ENCODE results near the gene KCTD1.
A peak's percentile ranks its signal among the peaks of the same experiment; 100 is the strongest.

KCTD1 gene

DNA sequence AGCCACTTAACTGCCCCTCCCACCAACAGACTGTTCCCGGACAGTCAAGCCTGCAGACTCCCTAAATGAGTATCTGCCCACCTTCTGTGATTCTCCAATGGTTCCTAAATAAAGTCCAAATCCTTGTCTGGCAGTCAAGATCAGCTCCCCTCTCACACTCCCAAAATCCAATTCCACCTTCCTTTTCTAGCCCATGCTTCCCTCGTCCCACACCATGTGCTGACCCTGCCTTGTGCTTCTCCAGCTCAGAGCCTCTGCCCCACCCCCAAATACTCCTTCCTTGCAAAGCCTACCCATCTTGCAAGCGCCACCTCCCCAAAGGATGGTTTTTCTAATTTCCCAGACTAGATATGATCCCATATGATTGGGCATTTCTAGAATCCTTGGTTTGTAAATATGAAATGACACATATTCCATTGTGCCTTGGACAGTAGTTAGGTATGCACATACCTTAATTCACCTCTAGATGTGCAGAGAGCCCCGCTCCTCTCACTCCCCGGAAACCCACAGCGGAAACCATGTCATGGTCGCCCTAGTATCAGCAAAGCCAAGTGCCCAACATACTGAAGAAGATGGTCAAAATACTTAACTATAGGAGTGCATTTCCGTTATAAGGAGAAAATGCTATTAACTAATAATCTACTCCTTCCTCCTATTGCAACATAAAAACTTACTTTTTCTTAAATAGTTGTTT lies 97.2 kb downstream of the KCTD1 start:
- no peak overlapping the region for H3K4me3 ChIP-seq (ENCODE audit: low read length)

DNA sequence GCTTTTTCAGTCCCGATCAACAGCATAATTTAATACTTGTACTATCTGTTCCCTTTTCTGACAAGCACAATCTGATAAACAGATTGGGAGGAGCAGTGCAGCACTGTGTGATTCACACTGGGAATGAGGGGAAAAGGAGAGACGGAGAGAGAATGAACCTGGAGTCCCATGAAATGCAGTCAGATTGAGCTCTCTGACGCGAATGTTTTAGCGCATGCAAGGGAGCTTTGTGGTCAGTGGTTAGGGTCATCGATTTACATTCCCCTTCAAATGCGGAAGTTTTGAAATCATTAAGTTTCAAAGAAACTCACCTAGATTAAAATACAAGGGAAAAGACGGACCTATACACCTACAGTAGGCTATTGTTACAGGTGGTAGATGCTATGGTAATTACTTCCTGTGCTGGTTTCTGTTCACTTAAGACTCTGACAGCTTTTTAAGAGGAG lies 99.6 kb downstream of the KCTD1 start:
- H3K4me2 ChIP-seq (ENCODE audit: low read depth, low read length), result peak overlapping the region; percentile 80
- H3K27me3 ChIP-seq (replicated peaks; ENCODE audit: insufficient read depth, low read length), result no peaks in the 10 kb centered on the region; the same call in 1 of the 2 replicates
- H3K9me2 ChIP-seq (replicated peaks; ENCODE audit: insufficient read depth, low read length), result no peaks in the 10 kb centered on the region
- H3K36me3 ChIP-seq (replicated peaks; ENCODE audit: insufficient read depth, low read length), result no peaks in the 10 kb centered on the region
- peak overlapping the region; percentile 38; the same call in 1 of the 2 replicates for H3K27ac ChIP-seq (ENCODE audit: low read length)
- H4K20me1 ChIP-seq (ENCODE audit: insufficient read depth, low read length), result no peaks in the 10 kb centered on the region
- no peak for TF ChIP-seq EZH2 (optimal IDR thresholded peaks at IDR 0.05; ENCODE audit: low read depth, low read length)
- TF ChIP-seq, protein P1, sequence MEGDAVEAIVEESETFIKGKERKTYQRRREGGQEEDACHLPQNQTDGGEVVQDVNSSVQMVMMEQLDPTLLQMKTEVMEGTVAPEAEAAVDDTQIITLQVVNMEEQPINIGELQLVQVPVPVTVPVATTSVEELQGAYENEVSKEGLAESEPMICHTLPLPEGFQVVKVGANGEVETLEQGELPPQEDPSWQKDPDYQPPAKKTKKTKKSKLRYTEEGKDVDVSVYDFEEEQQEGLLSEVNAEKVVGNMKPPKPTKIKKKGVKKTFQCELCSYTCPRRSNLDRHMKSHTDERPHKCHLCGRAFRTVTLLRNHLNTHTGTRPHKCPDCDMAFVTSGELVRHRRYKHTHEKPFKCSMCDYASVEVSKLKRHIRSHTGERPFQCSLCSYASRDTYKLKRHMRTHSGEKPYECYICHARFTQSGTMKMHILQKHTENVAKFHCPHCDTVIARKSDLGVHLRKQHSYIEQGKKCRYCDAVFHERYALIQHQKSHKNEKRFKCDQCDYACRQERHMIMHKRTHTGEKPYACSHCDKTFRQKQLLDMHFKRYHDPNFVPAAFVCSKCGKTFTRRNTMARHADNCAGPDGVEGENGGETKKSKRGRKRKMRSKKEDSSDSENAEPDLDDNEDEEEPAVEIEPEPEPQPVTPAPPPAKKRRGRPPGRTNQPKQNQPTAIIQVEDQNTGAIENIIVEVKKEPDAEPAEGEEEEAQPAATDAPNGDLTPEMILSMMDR (IDR thresholded peaks at IDR 0.05; ENCODE audit: low read length), result no peak
- no peak for TF ChIP-seq EZH2phosphoT487 (IDR thresholded peaks at IDR 0.05; ENCODE audit: low read length)
- no peaks in the 10 kb centered on the region for H3K79me2 ChIP-seq (ENCODE audit: low read length)
- peaks cover 18% of the 10 kb centered on the region for H3F3A ChIP-seq (ENCODE audit: insufficient read depth, low read length)
- peaks cover 21% of the 10 kb centered on the region for H3K4me1 ChIP-seq (ENCODE audit: low read length)
- H3K9me3 ChIP-seq (replicated peaks; ENCODE audit: insufficient read depth, low read length), result no peaks in the 10 kb centered on the region
- peak overlapping the region; percentile 49 for H3K4me3 ChIP-seq (ENCODE audit: low read length)
- no peak overlapping the region for H3K9ac ChIP-seq (ENCODE audit: low read length)
- H2AFZ ChIP-seq (ENCODE audit: low read length), result no peak overlapping the region
- peak; percentile 75 for DNase-seq

More for the DNA sequence above, 97.2 kb downstream of the KCTD1 start:
- H4K20me1 ChIP-seq (ENCODE audit: insufficient read depth, low read length), result no peaks in the 10 kb centered on the region
- H3K79me2 ChIP-seq (ENCODE audit: low read length), result no peaks in the 10 kb centered on the region
- TF ChIP-seq EZH2 (optimal IDR thresholded peaks at IDR 0.05; ENCODE audit: low read depth, low read length) (no peak), EZH2phosphoT487 (IDR thresholded peaks at IDR 0.05; ENCODE audit: low read length) (no peak)
- TF ChIP-seq, protein P1 (IDR thresholded peaks at IDR 0.05; ENCODE audit: low read length), result no peak
- H3K4me2 ChIP-seq (ENCODE audit: low read depth, low read length), result no peak overlapping the region
- H3K27me3 ChIP-seq (replicated peaks; ENCODE audit: insufficient read depth, low read length), result no peaks in the 10 kb centered on the region; the same call in 1 of the 2 replicates
- H3F3A ChIP-seq (ENCODE audit: insufficient read depth, low read length), result peaks cover 33% of the 10 kb centered on the region
- H3K27ac ChIP-seq (ENCODE audit: low read length), result no peak overlapping the region
- H2AFZ ChIP-seq (ENCODE audit: low read length), result no peak overlapping the region
- H3K36me3 ChIP-seq (replicated peaks; ENCODE audit: insufficient read depth, low read length), result no peaks in the 10 kb centered on the region
- H3K9me3 ChIP-seq (replicated peaks; ENCODE audit: insufficient read depth, low read length), result no peaks in the 10 kb centered on the region
- H3K4me1 ChIP-seq (ENCODE audit: low read length), result peaks cover 43% of the 10 kb centered on the region
- no peak overlapping the region for H3K9ac ChIP-seq (ENCODE audit: low read length)
- no peak for DNase-seq
- H3K9me2 ChIP-seq (replicated peaks; ENCODE audit: insufficient read depth, low read length), result no peaks in the 10 kb centered on the region

DNA sequence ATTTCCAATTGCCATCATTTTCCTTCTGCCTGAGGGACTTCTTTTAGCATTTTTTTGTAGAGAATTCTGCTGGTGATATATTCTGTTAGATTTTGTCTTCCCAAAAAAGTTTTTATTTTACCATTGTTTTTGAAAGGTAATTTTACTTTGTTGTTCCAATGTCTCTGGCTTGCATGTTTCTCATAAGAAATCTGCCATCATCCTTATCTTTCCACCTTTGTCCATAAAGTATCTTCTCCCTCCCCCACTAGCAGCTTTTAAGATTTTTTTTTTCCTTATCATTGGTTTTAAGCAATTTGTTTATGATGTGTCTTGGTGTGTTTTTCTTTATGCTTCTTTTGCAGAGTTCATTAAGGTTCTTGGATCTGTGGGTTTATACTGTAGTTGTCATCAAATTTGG lies 104.5 kb downstream of the KCTD1 start:
- Histone ChIP-seq H3K9me2 (replicated peaks; ENCODE audit: insufficient read depth, low read length) (no peaks in the 10 kb centered on the region), H3K4me2 (ENCODE audit: low read depth, low read length) (no peak overlapping the region), H3K27me3 (replicated peaks; ENCODE audit: insufficient read depth, low read length) (no peaks in the 10 kb centered on the region), H3K27ac (ENCODE audit: low read length) (no peak overlapping the region), H3K79me2 (ENCODE audit: low read length) (no peaks in the 10 kb centered on the region), H4K20me1 (ENCODE audit: insufficient read depth, low read length) (no peaks in the 10 kb centered on the region), H2AFZ (ENCODE audit: low read length) (no peak overlapping the region), H3K9me3 (replicated peaks; ENCODE audit: insufficient read depth, low read length) (no peaks in the 10 kb centered on the region), H3K9ac (ENCODE audit: low read length) (no peak overlapping the region), H3K4me3 (ENCODE audit: low read length) (no peak overlapping the region), H3K36me3 (replicated peaks; ENCODE audit: insufficient read depth, low read length) (no peaks in the 10 kb centered on the region), H3K4me1 (ENCODE audit: low read length) (peaks cover 10% of the 10 kb centered on the region), H3F3A (ENCODE audit: insufficient read depth, low read length) (peaks cover 9% of the 10 kb centered on the region)
- TF ChIP-seq EZH2 (optimal IDR thresholded peaks at IDR 0.05; ENCODE audit: low read depth, low read length) (no peak), EZH2phosphoT487 (IDR thresholded peaks at IDR 0.05; ENCODE audit: low read length) (no peak)
- TF ChIP-seq, protein P1 (IDR thresholded peaks at IDR 0.05; ENCODE audit: low read length), result no peak
- no peak for DNase-seq

Data from MM.1S (cell line).